RKO (cell line): Measurements from ENCODE around the gene SPDYE5.

ENCODE experiments used
- DNase-seq: peaks from one replicate; pipeline ENCODE4 v3.0.0-alpha.2; 2016; ENCODE audit warnings: low spot score

Gene SPDYE5

DNA sequence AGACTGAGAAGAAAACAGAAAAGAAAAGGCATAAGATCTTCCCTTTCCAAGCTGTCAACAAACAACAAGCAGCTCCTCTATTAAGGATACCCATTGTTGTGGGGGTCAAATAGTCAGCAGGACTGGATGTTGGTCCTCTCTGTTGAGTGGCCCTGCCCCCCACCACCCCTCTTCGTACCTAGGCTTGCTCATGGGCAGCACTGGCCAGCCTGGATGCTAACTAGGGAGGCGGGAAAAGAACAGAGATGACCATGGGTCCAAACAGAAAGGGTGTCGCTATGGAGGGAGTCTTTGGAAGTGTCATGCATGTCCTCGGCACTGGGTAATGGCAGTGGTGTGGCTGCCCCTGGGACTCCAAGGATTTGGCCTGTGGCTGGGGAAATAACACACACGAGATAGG, 45.6 kb downstream of the SPDYE5 start:
- DNase-seq = no peak

GRCh38 chr7:75546237-75547015, 54.3 kb downstream of the SPDYE5 start:
- DNase-seq = no peak
